Aortic smooth muscle cell (primary cell): ENCODE results near the gene POLD2. TPM values are rescaled to one million over a fixed set of nuclear protein-coding genes. Genes with fewer than 3 reads are reported as not detected.

Source experiments
- total RNA-seq: library from RNA; depleted of rRNA; stranded (reverse); fragments of >200 nt; gene quantifications from 2 replicates; pipeline ENCODE4 v1.2.3, GENCODE V29; 2014

Gene POLD2
- total RNA-seq, result 81.6 and 104 TPM in 2 replicates

DNA sequence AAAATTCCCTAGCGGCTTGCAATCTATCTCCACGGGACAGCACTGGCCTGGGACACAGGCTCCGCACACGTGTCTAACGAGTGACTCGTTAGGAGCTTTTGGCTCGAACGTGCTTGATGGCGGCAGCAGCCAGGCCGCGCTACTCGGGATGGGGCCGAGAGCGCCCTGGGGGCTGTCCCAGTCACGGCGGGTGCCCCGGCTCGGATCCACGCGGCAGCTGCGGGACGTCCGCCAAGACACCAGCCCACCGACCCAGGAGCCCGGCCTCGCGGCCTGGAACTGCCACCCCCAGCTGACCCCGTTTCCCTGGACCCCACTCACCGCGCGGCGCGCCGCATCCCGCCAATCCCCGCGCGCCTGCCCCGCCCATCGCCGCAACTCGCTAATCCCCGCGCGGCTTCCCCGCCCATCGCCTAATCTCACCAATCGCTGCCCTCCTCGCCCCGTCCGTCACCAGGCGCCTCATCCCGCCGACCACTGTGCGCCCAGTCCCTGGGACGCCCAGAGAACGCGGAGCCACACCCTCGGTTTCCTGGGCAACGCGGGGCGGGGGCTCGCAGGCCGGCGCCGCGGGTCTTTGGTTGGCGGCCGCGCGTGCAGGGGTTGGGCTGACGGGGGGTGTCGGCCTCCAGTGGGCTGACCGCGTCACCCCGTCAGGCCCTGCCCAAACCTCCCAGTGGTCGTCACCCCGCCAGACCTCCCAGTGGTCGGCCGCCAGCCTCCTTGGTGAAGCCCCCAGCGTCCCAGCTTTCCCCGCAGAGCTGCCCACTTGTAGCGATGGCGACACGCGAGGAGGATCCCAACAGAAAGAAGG, at the start of gene POLD2:
Gene POLD2, minus strand, starts transcription at position 359 of the 814 bp plus-strand sequence. CDS start 1,495 bp downstream, outside the sequence.

DNA sequence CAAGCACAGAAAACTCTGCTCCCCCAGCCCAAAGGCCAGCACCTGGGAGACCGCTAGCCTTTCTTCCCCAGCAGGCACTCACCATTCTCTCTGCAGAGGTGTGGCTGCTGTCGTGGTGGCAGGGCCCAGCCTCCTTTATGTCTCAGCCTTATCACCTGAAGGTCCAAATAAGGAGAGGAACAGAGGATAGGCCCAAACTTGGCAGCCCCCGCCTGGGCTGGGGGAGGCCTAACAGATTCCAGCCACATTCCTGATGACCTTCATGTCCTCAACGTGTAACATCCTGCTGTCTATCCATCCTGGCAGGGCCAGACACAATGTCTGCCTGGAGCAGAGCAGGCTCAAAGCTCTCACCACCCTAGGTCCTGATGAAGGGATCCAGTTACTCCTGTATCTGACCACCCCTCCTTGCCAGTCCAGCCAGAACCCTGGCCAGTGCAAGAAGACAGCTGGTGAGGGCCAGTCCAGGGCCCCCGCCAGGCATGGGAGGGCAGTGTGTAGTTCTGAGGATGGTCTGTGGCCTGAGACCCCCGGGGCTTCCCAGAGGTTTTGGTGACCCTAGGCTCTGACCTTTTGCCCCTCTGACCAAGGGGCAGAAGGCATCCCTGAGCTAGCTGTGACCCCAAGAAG, 18.0 kb upstream of the POLD2 start, which contains the start of gene MYL7:
Gene MYL7, minus strand, starts transcription at position 112 of the 630 bp plus-strand sequence. Its CDS starts 27 bp downstream, at position 85.

DNA sequence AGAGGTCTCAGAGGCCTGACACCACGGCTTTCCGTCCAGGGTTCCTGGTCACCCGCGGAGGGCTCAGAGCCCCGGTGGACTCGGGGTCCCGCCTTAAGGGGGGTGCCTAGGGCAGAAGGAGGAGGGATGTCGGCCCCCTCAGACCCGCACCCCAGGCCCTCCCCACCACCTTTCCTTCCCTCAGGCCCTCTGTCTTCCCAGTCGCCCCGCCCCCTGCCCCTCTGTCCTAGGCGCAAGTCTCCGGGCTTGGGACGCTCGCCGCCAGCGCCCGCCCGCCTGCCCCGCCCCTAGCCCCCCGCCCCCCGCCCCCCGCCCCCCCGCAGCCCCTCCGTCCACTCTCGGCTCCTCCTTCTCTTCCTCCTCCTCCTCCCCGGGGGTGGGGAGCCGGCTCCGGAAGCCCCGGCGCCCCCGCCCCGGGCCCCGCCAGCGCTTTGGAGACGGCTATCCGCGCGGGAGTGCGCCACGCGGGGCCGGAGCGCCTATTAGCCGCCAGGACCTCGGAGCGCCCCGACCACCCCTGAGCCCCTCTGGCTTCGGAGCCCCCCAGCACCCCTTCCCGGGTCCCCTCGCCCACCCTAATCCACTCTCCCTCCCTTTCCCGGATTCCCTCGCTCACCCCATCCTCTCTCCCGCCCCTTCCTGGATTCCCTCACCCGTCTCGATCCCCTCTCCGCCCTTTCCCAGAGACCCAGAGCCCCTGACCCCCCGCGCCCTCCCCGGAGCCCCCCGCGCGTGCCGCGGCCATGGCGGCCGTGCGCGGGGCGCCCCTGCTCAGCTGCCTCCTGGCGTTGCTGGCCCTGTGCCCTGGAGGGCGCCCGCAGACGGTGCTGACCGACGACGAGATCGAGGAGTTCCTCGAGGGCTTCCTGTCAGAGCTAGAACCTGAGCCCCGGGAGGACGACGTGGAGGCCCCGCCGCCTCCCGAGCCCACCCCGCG, 19.2 kb downstream of the POLD2 start, which contains the start of gene AEBP1:
Gene AEBP1, plus strand, starts transcription at position 423 of the 937 bp plus-strand sequence. Its CDS starts 321 bp downstream, at position 744.

GRCh38 chr7:44065431-44066110, 57.8 kb downstream of the POLD2 start, which contains the start of gene PGAM2:
TSS of gene PGAM2 (minus strand) at chr7:44065567. CDS start at chr7:44065529, 38 bp downstream.

Other genes with a start within 250 kb of the POLD2 start
- gene URGCP, start 217.0 kb downstream of the POLD2 start, total RNA-seq, result 30.0 and 32.1 TPM in 2 replicates
- 11.3 and 12.0 TPM in 2 replicates for gene UBE2D4, start 197.1 kb downstream of the POLD2 start, total RNA-seq
- not detected in 2 replicates for gene SPDYE1, start 125.7 kb downstream of the POLD2 start, total RNA-seq
- 160 and 166 TPM in 2 replicates for gene DBNL, start 78.8 kb downstream of the POLD2 start, total RNA-seq
- gene PGAM2, start 58.0 kb downstream of the POLD2 start, total RNA-seq, result 0.26 and 1.2 TPM in 2 replicates
- 13.6 and 16.9 TPM in 2 replicates for gene POLM, start 41.0 kb downstream of the POLD2 start, total RNA-seq
- gene AEBP1, start 19.2 kb downstream of the POLD2 start, total RNA-seq, result 141 and 228 TPM in 2 replicates
- gene MYL7, start 17.8 kb upstream of the POLD2 start, total RNA-seq, result not detected in 2 replicates
- 0.25 and 0.26 TPM in 2 replicates for gene GCK, start 65.9 kb upstream of the POLD2 start, total RNA-seq
- gene YKT6, start 77.4 kb upstream of the POLD2 start, total RNA-seq, result 86.2 and 107 TPM in 2 replicates
- gene CAMK2B, start 202.0 kb upstream of the POLD2 start, total RNA-seq, result 1.3 and 2.9 TPM in 2 replicates